Adipose tissue (tissue), 3 donors: ENCODE results near the gene DUSP16. TPM values are rescaled to one million over a fixed set of nuclear protein-coding genes. Genes with fewer than 3 reads are reported as not detected.

ENCODE experiments used
- H3K27ac ChIP-seq: one replicate; pipeline ENCODE4 v1.5.1; 2013; ENCODE audit warnings: low read depth, low read length
- WGBS, 3 donors: extraction: QIAGEN DNeasy Blood & Tissue Kit; methylation state at CpG; one replicate each; pipeline ENCODE4 v1.1.7; 2013; 5-methylcytosine and 5-hydroxymethylcytosine counted together
- polyA plus RNA-seq, 3 donors: library from polyadenylated mRNA; stranded (reverse); fragments of 200-250 nt; gene quantifications; one replicate each; pipeline ENCODE4 v1.2.3, GENCODE V29; 2013
- donor health status: healthy with polysubstance abuse.
- donor health status: Bipolar disorder and iron deficiency.
- donor health status: healthy.

The DUSP16 gene
- polyA plus RNA-seq, 3 donors: 7.6 to 14.4 (median 10.5) TPM

- WGBS, 3 donors: 98 to 99% (median 99%) methylated on average over 3 of the region's 3 CpGs
- H3K27ac ChIP-seq: no peak overlapping the region
Observed at GRCh38 chr12:12557733-12558132, 4.9 kb downstream of the DUSP16 start.

- H3K27ac ChIP-seq: no peak overlapping the region
- 97% methylated on average over 4 of the region's 4 CpGs for WGBS, 3 donors
Observed at GRCh38 chr12:12555656-12556055, 7.0 kb downstream of the DUSP16 start.

- no peak overlapping the region for H3K27ac ChIP-seq
- WGBS, 3 donors: 83 to 100% (median 84%) methylated on average over 3 of the region's 3 CpGs
Observed at GRCh38 chr12:12553208-12553785, 9.4 kb downstream of the DUSP16 start.

GRCh38 chr12:12551115-12551514, 11.5 kb downstream of the DUSP16 start:
- H3K27ac ChIP-seq: no peak overlapping the region
- WGBS, 3 donors: 62 to 81% (median 79%) methylated on average over 7 of the region's 7 CpGs

- no peak overlapping the region for H3K27ac ChIP-seq
- WGBS, 3 donors: 92 to 95% (median 94%) methylated on average over 2 of the region's 2 CpGs
Observed at GRCh38 chr12:12550277-12550676, 12.4 kb downstream of the DUSP16 start.

- WGBS, 3 donors: 93 to 99% (median 98%) methylated on average over 2 of the region's 2 CpGs
- H3K27ac ChIP-seq: no peak overlapping the region
Observed at GRCh38 chr12:12549426-12549825, 13.2 kb downstream of the DUSP16 start.

- 62 to 87% (median 76%) methylated on average over 2 of the region's 2 CpGs for WGBS, 3 donors
- H3K27ac ChIP-seq: no peak overlapping the region
Observed at GRCh38 chr12:12548713-12549112, 13.9 kb downstream of the DUSP16 start.

- H3K27ac ChIP-seq: no peak overlapping the region
- WGBS, 3 donors: 58 to 96% (median 93%) methylated on average over 1 of the region's 1 CpG
Observed at GRCh38 chr12:12546314-12546772, 16.3 kb downstream of the DUSP16 start.

GRCh38 chr12:12543959-12544358, 18.7 kb downstream of the DUSP16 start:
- H3K27ac ChIP-seq: no peak overlapping the region
- 80 to 96% (median 93%) methylated on average over 2 of the region's 2 CpGs for WGBS, 3 donors

- H3K27ac ChIP-seq: no peak overlapping the region
- 64 to 81% (median 81%) methylated on average over 4 of the region's 4 CpGs for WGBS, 3 donors
Observed at GRCh38 chr12:12542964-12543363, 19.7 kb downstream of the DUSP16 start.

- WGBS, 3 donors: 93 to 97% (median 94%) methylated on average over 5 of the region's 5 CpGs
- no peak overlapping the region for H3K27ac ChIP-seq
Observed at GRCh38 chr12:12542286-12542685, 20.4 kb downstream of the DUSP16 start.

GRCh38 chr12:12541782-12542181, 20.9 kb downstream of the DUSP16 start:
- H3K27ac ChIP-seq: no peak overlapping the region
- WGBS, 3 donors: 97 to 98% (median 98%) methylated on average over 4 of the region's 4 CpGs

GRCh38 chr12:12540261-12541013, 22.2 kb downstream of the DUSP16 start:
- WGBS, 3 donors: 66 to 92% (median 80%) methylated on average over 5 of the region's 5 CpGs
- H3K27ac ChIP-seq: no peak overlapping the region

GRCh38 chr12:12539028-12539810, 23.4 kb downstream of the DUSP16 start:
- H3K27ac ChIP-seq: no peak overlapping the region
- WGBS, 3 donors: 53 to 84% (median 79%) methylated on average over 7 of the region's 7 CpGs

GRCh38 chr12:12538535-12538934, 24.1 kb downstream of the DUSP16 start:
- H3K27ac ChIP-seq: no peak overlapping the region
- WGBS, 3 donors: 54 to 77% (median 55%) methylated on average over 3 of the region's 3 CpGs

- no peak overlapping the region for H3K27ac ChIP-seq
- 73 to 89% (median 79%) methylated on average over 2 of the region's 2 CpGs for WGBS, 3 donors
Observed at GRCh38 chr12:12537421-12537820, 25.2 kb downstream of the DUSP16 start.

GRCh38 chr12:12534975-12535374, 27.7 kb downstream of the DUSP16 start:
- WGBS, 3 donors: 34 to 89% (median 82%) methylated on average over 4 of the region's 4 CpGs
- H3K27ac ChIP-seq: no peak overlapping the region

GRCh38 chr12:12534166-12534866, 28.3 kb downstream of the DUSP16 start:
- 65 to 76% (median 65%) methylated on average over 8 of the region's 8 CpGs for WGBS, 3 donors
- no peak overlapping the region for H3K27ac ChIP-seq
